Esophagus muscularis mucosa (tissue), 4 donors: ENCODE data around the gene YPEL5. TPM values are rescaled to one million over a fixed set of nuclear protein-coding genes. Genes with fewer than 3 reads are reported as not detected.
A peak's percentile ranks its signal among the peaks of the same experiment; 100 is the strongest.

Source experiments
- DNase-seq: peaks from one replicate; pipeline ENCODE4 v3.0.0-alpha.2; 2017; ENCODE audit errors: extremely low spot score
- H3K27ac ChIP-seq, 4 donors: fragments of 200-600 bp; sonication (generic); replicated peaks in 1 of 4; 1 replicate in 3 of 4; 2 replicates in 1 of 4; pipeline ENCODE4 v1.5.1; 2016 to 2019; ENCODE audit warnings: mild to moderate bottlenecking in 1 of 4
- H3K27me3 ChIP-seq, 4 donors: fragments of 200-600 bp; sonication (generic); one replicate each; pipeline versions ENCODE4 v1.5.1 to v1.6.0; 2016 to 2019
- H3K36me3 ChIP-seq, 4 donors: fragments of 200-600 bp; sonication (generic); one replicate each; pipeline ENCODE4 v1.5.1; 2016 to 2019
- H3K4me1 ChIP-seq, 4 donors: fragments of 200-600 bp; sonication (generic); one replicate each; pipeline ENCODE4 v1.5.1; 2016 to 2019
- H3K4me3 ChIP-seq, 4 donors: fragments of 200-600 bp; sonication (generic); 1 replicate in 2 of 4; 2 replicates in 2 of 4; pipeline ENCODE4 v1.5.1; 2016 to 2019; ENCODE audit warnings: mild to moderate bottlenecking in 4 of 4, moderate library complexity in 1 of 4
- H3K9me3 ChIP-seq, 4 donors: fragments of 200-600 bp; sonication (generic); 1 replicate in 3 of 4; 2 replicates in 1 of 4; pipeline ENCODE4 v1.5.1; 2016 to 2019
- CTCF ChIP-seq, 3 experiments: fragments of 200-600 bp in 2 of 3; fragments of 450-650 bp in 1 of 3; sonication (generic) in 2 of 3; IDR thresholded peaks; one replicate each; pipeline ENCODE4 v1.5.1; 2017 to 2019; ENCODE audit warnings: antibody characterized with exemption in 3 of 3, mild to moderate bottlenecking in 2 of 3, moderate library complexity in 1 of 3
- EP300 ChIP-seq: sonication (generic); formaldehyde crosslinking; IDR thresholded peaks from one replicate; pipeline ENCODE4 v1.6.1; 2017; ENCODE audit warnings: antibody characterized with exemption
- POLR2A ChIP-seq: fragments of 450-650 bp; IDR thresholded peaks from one replicate; pipeline ENCODE4 v1.6.1; 2017; ENCODE audit warnings: antibody characterized with exemption, moderate library complexity, mild to moderate bottlenecking, low read depth
- POLR2AphosphoS5 ChIP-seq, 2 donors: sonication (generic); formaldehyde crosslinking; IDR thresholded peaks; one replicate each; pipeline ENCODE4 v1.6.1; 2017; ENCODE audit warnings: antibody characterized with exemption in 2 of 2
- WGBS: methylation state at CpG from one replicate; pipeline ENCODE4 v1.1.5; 2018; 5-methylcytosine and 5-hydroxymethylcytosine counted together
- intact Hi-C: fragments of 100-400 bp; cut with DNase I; formaldehyde crosslinking; loops from one replicate; pipeline ENCODE4 v1.15.1; 2023
- total RNA-seq, 4 donors: library from RNA; depleted of rRNA; stranded (reverse); fragments of >200 nt; gene quantifications; one replicate each; pipeline versions ENCODE4 v1.1.0 to v1.2.1, GENCODE V29; 2016

The YPEL5 gene
- total RNA-seq, 4 donors from 2014 or later, result 96.0 to 148 (median 109) TPM

- Histone ChIP-seq H3K27me3 (no peaks in the 10 kb centered on the region), H3K4me3 (no peak overlapping the region), H3K27ac (no peak overlapping the region), H3K36me3 (no peaks in the 10 kb centered on the region), H3K4me1 (peaks cover 0 to 2% (median under 1%) of the 10 kb centered on the region in 4 donors), H3K9me3 (no peaks in the 10 kb centered on the region)
- no peak for TF ChIP-seq CTCF (IDR thresholded peaks at IDR 0.05)
- no peak for TF ChIP-seq POLR2AphosphoS5 (IDR thresholded peaks at IDR 0.05)
- TF ChIP-seq EP300, result no peak
- no peak for TF ChIP-seq POLR2A
- DNase-seq, result peak; percentile 86
- WGBS, result no CpG with 5 or more reads among the region's 1 CpG
- intact Hi-C loops, result no loop called here
Measured at GRCh38 chr2:30172627-30173026, 25.8 kb downstream of the YPEL5 start.

DNA sequence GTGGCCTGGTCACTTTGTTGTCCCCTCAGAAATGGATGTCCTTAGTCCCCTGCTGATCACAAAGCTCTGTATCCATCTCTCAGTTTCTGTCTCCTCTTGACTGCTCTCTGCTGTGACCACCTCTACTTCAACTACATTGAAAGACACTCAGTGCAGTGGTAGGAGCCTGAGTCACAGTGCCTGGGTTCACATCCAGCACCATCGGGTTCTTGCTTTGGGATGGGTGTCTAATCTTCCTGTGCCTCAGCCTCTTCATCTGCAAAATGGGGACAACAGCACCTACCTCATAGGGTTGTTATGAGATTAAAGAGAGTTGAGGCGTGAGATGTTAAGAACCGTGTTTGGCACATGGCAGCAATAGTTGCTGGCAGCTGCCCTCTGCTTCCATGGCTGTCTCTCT, 30.6 kb downstream of the YPEL5 start:
- TF ChIP-seq EP300 (no peak), POLR2AphosphoS5 (IDR thresholded peaks at IDR 0.05) (no peak), POLR2A (no peak), CTCF (IDR thresholded peaks at IDR 0.05) (no peak)
- Histone ChIP-seq H3K27me3 (no peaks in the 10 kb centered on the region), H3K9me3 (no peaks in the 10 kb centered on the region), H3K36me3 (no peaks in the 10 kb centered on the region), H3K4me1 (peaks cover 7 to 22% (median 19%) of the 10 kb centered on the region in 4 donors), H3K27ac (peak overlapping the region in 3 of 4 donors; percentile 48 to 74 (median 54)), H3K4me3 (no peak overlapping the region)
- WGBS, result 79% methylated on average over 1 of the region's 3 CpGs
- intact Hi-C loops, result no loop called here
- DNase-seq, result peak; percentile 72

DNA sequence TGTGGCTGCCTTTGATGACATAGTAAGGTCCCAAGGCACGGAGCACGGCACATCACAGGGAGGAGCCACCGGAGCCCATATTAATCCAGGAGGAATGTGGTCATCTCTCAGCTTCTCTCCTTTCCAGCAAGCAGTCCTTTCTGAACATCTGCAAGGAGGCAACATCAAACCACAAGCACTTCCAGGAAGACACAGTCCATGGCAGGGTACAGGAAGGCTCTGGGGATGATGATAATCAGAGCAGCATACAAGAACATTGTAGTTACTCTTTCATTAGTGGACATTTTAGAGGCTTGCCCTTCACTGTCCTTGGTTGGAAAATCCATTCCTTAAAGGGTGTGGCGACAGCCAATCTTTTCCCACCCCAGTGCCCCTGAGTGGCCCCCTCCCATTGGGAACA, 31.1 kb downstream of the YPEL5 start:
- H3K27ac ChIP-seq, result peak overlapping the region; percentile 45 to 74 (median 51)
- 98% methylated on average over 4 of the region's 4 CpGs for WGBS
- no peaks in the 10 kb centered on the region for H3K36me3 ChIP-seq
- DNase-seq, result peak; percentile 88
- TF ChIP-seq POLR2AphosphoS5 (IDR thresholded peaks at IDR 0.05), result no peak
- TF ChIP-seq EP300, result no peak
- no peak for TF ChIP-seq CTCF (IDR thresholded peaks at IDR 0.05)
- TF ChIP-seq POLR2A, result no peak
- no peaks in the 10 kb centered on the region for H3K9me3 ChIP-seq
- no peaks in the 10 kb centered on the region for H3K27me3 ChIP-seq
- intact Hi-C loops, result no loop called here
- H3K4me1 ChIP-seq, result peaks cover 7 to 22% (median 19%) of the 10 kb centered on the region in 4 donors
- no peak overlapping the region for H3K4me3 ChIP-seq

DNA sequence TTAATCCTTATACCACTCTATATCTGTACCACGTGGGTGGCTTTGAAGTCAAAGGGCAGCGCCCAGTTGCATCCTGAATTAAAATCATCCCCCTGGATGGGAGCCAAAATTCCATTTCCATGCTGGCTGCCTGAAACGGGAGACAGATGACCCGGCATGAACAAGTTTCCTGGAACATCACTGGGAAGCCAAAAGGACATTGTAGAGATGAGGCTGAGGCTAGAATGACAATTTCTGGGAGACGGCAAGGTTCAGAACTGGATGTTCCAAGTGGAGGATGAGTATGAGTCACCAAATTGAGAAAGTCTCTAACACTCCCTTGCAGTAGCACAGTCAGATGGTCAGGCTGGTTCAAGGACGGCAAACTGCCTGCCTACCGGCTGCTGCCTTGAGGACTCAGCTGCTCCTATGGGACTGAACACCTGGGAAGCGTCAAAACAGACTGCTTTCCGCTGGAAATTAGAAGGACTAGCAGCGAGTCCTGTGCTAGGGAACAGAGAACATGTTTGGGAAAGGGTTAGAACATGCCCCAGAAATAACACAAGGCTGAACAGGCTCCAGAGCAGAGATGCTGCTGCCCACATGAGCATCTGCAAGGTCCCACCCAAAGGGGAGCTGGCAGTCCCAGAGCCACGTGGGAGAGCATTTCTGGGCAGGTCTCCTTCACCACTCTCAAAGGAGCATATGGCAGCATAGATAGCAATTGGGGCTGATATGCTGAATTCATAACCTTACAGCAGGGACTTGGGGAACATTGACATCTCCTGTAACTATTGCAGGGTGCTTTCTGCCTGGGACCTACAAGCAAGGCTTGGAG, 32.0 kb downstream of the YPEL5 start:
- intact Hi-C loops, result no loop called here

More for the DNA sequence above, 32.0 kb downstream of the YPEL5 start:
- Histone ChIP-seq H3K36me3 (no peaks in the 10 kb centered on the region), H3K9me3 (no peaks in the 10 kb centered on the region), H3K4me3 (no peak overlapping the region), H3K4me1 (peaks cover 7 to 22% (median 19%) of the 10 kb centered on the region in 4 donors), H3K27ac (peak overlapping the region; percentile 46 to 74 (median 48)), H3K27me3 (no peaks in the 10 kb centered on the region)
- DNase-seq, result peak; percentile 93
- WGBS, result 43% methylated on average over 10 of the region's 11 CpGs
- TF ChIP-seq POLR2A (no peak), POLR2AphosphoS5 (IDR thresholded peaks at IDR 0.05) (peak; percentile 78 to 82), CTCF (IDR thresholded peaks at IDR 0.05) (no peak), EP300 (peak; percentile 85)
